ENCODE results near the gene WFDC2.

Gene WFDC2

GRCh38 chr20:45497971-45498494, 28.5 kb downstream of the WFDC2 start:
- DNase-seq (ENCODE audit: low read depth): no peak

- DNase-seq (ENCODE audit: low read depth): no peak
Observed at GRCh38 chr20:45500022-45500421, 30.5 kb downstream of the WFDC2 start.

DNA sequence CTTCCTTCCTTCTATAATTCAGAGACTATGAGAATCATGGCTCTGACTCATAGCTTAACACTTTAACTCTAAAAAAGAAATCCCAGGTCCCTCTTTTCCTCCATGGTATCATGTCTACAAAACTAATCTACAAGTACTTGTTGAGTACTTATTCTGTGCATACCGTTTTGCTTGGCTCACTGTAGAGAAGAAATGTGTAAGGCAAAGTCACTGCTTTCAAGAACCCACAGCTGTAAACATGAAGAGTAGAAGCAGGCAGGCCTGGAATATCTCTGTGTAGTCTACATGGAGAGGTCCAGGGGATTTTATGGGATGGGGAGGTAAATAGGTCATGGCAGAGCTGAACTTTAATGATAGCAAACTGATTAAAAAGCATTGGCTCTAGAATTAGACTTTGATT, 32.0 kb downstream of the WFDC2 start:
- DNase-seq (ENCODE audit: low read depth): no peak

DNA sequence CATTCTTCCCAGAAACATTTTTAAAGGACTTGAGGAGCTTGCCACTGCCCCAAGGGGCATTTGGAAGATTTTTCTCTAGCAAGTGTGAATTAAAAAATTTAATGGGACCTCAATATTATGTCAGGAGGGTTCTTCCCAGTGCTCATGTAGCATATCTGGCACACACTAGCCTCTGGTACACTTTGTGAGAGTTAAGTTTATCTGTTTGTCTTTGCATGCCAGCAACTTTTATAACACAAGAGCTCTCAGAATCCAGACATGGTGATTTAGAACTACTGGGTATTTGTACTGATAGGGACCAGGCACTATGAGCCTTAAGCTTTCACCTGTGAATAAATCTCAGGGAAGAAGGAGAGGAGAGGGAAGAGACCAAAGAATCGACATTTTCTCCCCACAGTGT, 33.0 kb downstream of the WFDC2 start:
- no peak for DNase-seq (ENCODE audit: low read depth)

DNA sequence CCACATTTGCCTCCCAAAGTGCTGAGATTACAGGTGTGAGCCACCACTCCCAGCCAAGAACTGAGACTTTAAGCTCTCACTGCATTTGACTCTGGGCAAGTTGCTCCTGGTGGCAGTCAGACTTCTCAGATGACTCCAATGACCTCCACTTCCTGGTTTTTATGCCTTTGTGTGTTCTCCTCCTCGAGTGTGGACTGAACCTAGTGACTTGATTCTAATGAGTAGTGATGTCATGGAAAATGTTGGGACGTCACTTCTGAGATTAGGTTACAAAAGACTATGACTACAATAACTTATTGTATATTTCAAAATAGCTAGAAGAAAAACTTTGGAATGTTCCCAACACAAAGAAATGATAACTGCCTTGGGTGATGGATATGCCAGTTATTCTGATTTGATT, 33.9 kb downstream of the WFDC2 start:
- DNase-seq (ENCODE audit: low read depth): no peak

DNA sequence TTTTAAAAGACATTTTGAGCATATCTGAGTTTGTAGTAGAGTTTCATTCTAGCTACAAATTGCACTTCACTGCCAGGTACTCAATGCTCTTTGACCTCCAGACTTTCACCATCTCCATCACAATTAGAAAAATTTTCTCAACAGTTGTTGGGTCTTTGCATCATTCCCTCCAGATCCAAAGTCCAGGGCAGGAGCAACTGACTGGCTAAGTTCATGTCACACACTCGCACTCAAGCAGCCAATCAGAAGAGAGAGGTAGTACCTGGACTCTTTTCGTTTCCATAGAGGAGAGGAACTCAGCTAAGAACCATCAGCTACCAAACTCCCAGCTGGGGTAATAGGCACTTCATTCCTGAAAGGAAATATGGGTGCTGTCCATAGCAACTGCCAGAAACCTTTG, 36.8 kb downstream of the WFDC2 start:
- no peak for DNase-seq (ENCODE audit: low read depth)

DNA sequence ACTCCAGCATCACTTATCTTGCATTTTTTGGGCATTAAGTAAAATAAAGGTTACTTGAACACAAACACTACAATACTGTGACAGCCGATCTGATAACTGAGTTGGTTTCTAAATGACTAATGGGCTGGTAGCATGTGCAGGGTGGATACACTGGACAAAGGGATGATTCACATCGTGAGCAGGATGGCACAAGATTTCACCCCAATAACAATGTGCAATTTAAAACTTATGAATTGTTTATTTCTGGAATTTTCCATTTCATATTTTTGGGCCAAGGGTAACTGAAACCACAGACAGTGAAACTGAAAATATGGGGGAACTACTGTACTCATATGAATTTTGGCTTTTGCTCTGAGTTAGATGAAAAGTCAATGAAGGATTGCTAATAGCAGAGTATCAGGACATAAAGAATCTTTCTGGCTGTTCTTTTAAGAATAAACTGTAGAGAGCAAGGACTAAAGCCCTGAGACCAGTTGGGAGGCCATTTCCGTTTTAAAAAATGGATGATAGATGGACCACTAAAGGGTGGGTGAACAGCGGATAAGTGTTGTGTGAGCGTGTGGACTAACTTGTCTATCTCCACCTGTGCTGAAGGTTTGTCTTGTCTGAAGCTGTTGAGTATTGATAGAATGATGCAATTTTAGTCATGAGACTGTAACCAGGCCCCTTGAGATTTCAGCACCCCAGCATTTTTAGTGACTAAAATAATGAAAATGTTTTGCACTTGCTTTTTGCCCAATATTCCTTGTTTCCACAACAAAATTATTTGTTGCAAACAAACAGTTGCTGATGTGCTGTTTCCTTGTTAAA, 37.7 kb downstream of the WFDC2 start:
- DNase-seq (ENCODE audit: low read depth): no peak

DNA sequence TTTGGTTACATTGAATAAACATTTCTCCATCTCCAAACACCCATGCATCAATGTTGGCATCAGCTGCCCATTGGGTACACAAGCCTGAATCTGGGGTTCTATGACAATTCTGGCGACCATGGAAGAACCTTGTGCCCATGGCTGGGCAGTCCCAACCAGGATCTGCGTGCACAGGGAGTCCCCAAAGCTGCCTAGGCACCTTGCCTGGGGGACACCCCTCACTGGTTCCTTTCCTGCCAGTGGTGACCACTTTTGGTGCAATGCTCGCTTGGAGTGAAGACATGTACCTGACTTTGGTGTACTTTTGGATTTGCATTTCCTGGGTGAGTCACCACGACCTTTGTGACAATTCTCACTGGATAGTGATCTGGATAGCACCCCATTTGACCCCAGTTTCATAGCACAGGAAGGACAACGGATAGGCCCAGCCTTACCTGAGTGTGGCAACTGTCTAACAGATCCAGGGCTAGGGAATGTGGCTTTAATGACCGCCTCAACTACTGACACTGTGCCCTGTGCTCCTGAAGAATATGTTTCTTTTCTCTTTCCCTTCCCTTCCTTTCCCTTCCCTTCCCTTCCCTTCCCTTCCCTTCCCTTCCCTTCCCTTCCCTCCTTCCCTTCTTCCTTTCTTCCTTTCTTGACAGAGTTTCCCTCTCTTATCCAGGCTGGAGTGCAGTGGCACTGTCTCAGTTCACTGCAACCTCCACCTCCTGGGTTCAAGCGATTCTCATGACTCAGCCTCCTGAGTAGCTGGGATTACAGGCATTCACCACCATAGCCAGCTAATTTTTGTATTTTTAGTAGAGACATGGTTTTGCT, 38.7 kb downstream of the WFDC2 start:
- DNase-seq (ENCODE audit: low read depth): no peak

- no peak for DNase-seq (ENCODE audit: low read depth)
Observed at GRCh38 chr20:45509091-45509490, 39.5 kb downstream of the WFDC2 start.

- DNase-seq (ENCODE audit: low read depth): no peak
Observed at GRCh38 chr20:45510242-45510862, 40.8 kb downstream of the WFDC2 start.

- DNase-seq (ENCODE audit: low read depth): no peak
Observed at GRCh38 chr20:45515147-45515913, 45.8 kb downstream of the WFDC2 start, which contains the start of gene SPINT3. TSS of gene SPINT3 (minus strand) at chr20:45515622. CDS start at chr20:45515608, 14 bp downstream.

DNA sequence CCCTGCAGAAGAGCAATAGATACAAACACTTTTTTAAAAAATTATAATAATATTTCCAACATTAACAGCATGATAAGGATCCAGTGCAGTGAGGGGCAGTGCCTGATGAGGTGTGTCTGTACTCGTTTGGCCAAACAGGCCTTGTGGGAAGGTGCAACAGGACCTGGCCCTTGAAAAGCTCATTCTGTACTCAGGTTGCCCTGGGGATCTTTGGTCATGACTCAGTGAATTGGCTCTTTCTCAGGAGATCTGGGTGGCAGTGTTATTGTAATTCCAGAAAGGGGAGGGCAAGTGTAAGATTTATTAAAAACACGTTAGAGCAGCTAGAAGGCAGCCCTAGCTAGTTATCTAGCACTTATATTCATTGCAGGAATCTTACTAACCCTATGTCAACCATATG, 48.7 kb downstream of the WFDC2 start:
- peak; percentile 8 for DNase-seq (ENCODE audit: low read depth)

DNA sequence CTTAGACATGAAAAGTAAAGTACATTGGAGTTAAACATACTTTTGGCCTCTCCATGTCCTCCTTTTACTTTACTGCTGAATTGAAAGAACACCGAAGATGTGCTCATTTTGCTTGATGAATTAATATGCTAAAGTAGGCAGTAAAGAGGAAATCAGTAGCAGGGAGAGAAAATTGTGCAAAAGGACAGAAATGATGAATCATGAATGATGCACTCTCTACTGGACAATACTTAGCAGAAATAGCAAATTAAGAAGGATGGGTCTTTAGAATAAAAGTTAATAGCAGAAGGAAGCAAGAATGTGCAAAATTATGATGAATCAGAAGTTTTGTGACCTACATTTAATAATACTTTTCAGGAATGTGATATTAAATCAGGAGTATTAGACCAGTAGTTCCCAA, 54.3 kb downstream of the WFDC2 start:
- DNase-seq (ENCODE audit: low read depth): no peak

GRCh38 chr20:45527294-45527693, 57.7 kb downstream of the WFDC2 start:
- no peak for DNase-seq (ENCODE audit: low read depth)
